Globus pallidus (tissue), 1 donor: ENCODE results near the gene SEMA4D.

Experiments used
- DNase-seq: peaks from one replicate; pipeline ENCODE4 v3.0.0-alpha.2; 2015; ENCODE audit warnings: low spot score

Gene SEMA4D

DNA sequence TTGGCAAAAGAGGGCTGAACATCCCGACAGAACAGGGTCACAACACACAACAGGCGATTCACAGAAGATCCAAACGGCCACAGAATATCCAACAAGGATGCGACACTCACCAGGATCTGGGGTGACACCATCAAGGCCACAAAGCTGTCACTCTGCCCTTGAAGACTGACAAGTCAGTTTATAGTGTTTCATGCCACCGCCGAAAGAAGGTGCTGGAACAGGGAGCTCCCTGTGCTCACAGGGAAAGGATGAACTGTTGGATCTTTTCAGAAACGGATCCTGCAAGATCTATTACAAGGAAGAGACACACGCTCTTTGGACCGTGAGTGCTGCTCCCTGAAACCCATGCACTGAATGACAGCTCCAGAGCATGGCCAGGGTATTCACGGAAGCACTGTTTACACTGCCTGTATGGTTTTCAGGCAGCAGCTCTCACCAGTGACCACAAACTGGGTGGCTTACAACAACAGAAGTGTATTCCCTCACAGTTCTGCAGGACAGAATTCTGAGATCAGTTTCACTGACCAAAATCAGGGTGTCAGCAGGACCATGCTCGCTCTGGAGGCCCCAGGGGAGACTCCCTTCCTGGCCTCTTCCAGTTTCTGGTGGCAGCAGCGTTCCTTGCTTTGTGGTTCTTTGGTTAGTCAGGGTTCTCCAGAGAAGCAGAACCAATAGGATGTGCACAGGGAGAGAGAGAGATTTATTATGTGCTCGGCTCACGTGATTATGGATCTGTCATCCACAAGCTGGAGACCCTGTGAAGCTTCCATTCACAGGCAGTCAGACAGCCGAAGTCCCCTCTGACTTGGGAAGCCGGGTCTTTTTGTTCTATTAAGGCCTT is 52.8 kb downstream of the SEMA4D start:
- DNase-seq: peak; percentile 63

- DNase-seq: no peak
These were observed 53.6 kb downstream of the SEMA4D start for GRCh38 chr9:89444274-89444673.

DNA sequence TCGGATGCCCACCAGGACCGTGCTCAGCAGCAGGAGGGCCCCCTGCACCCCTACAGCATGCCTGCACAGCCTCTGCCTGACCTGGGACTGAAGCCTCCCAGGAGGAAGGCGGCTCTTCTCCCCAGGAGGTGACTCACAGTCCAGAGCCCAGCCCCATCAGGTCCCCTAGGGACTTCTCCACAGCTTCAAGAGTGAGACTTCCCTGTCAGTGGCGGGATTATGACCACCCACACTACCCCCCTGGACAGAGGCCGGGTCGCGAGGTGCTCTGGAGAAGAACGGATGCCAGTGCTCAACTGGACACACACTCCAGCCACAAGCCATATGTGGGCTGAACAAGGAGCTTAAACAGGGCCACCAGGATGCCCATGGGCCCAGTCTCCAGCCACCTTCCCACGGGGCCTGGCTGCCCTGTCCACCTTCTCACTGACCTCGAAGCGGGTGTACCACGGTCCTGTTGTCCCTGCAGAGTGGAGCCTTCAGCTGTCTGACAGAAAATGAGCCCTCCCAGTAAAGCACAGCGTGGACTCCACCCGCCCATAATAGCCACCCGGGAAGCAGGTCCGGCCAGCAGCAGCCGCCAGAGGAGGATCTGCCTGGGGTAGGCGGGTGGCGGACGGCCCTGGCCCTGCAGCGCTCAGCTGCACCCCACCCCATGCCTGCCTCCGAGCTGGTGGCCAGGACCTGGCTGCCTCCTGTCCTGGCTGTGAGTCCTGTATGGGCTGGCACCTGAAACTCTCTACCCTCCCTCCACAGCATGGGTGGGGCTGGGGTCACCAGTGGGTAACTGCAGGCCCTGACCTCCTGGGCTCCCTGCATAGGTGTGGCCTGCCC is 54.7 kb downstream of the SEMA4D start:
- DNase-seq: no peak

- DNase-seq: no peak
These were observed 55.4 kb downstream of the SEMA4D start for GRCh38 chr9:89442501-89442978.

- DNase-seq: no peak
These were observed 55.9 kb downstream of the SEMA4D start for GRCh38 chr9:89441986-89442385.

- no peak for DNase-seq
These were observed 56.3 kb downstream of the SEMA4D start for GRCh38 chr9:89441655-89441970.

GRCh38 chr9:89440951-89441654 is 56.8 kb downstream of the SEMA4D start:
- DNase-seq: no peak

- DNase-seq: no peak
These were observed 57.4 kb downstream of the SEMA4D start for GRCh38 chr9:89440548-89440947.

GRCh38 chr9:89440046-89440445 is 57.9 kb downstream of the SEMA4D start:
- DNase-seq: no peak

GRCh38 chr9:89439571-89439970 is 58.3 kb downstream of the SEMA4D start:
- no peak for DNase-seq

DNA sequence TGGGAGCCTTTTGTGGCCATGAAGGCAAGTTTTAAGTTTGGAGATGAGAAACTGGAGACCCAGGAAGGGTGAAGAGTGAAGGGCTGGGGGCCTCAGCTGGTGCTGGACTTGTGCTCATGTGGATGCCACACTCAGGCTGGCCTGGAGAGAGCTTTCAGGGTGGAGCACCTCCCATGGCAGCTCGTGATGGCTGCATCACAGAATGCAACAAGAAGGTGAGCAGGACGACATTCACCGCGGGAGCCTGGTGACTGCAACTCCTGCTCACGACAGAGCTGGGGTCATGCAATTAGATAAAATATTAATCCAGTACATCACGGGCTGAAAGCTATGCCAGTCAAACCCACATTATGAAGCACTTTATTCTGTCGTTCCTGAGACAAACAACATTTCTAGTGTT is 59.7 kb downstream of the SEMA4D start:
- DNase-seq: no peak

DNA sequence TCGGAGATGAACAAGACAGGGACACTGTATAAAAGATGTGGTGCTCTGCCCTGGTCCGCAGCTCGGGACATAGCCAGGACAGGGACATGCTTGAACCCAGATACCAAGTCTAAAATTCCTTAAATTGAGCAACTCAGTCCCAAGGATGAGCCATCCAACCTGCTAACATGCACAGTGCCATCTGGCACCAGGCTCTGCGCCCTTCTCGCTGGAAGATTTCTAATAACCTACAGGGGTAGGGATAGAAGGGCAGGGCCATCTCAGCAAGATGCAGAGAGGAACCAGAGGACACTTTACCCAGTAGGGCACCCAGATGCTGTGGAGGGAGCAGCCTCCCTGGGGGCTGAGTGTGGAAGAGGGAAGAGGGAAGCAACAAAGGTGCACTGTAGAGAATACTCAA is 60.1 kb downstream of the SEMA4D start:
- no peak for DNase-seq

DNA sequence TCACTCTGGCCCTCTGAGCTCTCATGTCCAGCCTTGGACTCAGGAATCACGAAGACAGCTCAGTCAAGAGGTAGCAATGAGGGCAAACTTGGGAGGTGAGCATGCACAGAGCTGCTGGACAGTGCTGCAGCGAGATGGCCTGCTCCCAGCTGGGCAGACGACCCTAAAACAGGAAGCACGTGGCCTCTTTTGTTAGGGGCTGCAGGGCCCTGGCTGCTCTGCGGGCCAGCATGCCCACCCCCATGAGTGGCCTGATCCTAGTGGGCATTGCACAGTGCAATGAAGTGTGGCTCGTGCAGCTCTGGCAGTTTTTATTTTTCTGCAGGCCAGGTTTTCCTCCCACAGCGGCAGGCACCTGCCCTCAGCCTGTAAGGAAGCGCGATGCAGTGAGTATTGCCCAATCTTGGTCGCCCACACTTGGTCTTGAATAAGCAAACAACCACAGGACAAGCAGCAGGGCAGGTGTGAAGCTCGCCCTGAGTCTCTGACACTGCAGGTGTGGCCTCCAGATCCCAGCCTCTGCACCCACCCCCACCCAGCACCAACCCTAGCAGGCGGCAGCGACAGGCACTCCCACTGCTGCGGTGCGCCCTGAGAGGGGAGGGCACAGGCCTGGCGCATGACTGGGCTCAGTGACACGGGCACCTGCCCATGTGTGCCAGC is 60.8 kb downstream of the SEMA4D start:
- DNase-seq: no peak

DNA sequence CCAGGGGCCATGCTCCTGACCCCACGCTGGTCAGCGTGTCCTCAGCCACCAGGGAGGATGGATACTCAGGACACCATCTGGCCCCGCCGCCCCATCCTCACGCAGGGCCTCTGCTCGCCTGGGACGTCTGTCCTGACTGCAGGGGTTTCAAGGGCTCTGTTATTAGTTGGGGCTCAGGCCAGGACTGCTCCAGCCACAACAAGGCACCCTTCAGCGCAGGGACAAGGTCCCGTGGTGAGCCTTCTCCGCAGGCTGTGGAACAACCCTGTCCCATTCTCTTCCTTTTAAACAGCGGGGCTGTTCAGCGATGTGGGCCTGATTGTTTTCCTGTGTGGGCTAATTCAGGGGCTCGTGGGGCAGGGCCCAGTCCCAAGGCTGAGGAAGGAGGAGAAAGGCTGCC is 61.6 kb downstream of the SEMA4D start:
- DNase-seq: peak; percentile 93

DNA sequence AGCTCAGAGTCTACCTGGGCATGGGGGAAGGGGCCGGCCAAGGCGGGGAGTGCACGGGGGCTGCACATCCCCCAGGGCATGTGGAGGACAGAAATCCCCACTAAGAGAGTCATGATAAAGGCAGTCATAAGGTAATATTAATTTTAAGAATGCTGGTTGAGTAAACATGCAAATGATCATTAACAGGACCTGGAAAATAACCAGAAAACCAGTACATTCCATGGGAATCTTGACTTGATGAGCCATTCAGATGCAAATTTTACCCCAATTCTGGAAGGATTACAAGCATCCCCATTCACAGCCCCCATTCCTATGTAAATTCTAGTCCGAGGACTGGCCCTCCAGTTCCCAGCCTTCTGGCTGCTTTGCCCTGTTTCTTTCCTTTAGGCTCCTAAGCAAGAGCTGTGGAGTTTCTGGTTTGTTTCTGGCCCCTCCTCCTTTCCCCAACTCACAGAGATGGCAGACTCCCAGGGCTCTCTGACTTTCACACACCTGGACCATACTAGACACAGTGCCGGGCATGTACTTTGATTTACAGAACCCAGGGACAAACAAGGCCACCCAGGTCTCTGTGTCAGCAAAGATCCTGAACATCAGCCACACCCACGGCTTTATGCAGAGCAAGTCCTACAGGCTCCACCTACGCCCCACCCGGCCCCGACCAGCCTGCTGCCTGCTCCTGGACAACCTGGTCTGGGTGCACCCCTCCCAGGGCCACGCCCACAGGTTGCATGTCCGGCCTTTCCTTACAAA is 62.7 kb downstream of the SEMA4D start:
- peak; percentile 63 for DNase-seq

DNA sequence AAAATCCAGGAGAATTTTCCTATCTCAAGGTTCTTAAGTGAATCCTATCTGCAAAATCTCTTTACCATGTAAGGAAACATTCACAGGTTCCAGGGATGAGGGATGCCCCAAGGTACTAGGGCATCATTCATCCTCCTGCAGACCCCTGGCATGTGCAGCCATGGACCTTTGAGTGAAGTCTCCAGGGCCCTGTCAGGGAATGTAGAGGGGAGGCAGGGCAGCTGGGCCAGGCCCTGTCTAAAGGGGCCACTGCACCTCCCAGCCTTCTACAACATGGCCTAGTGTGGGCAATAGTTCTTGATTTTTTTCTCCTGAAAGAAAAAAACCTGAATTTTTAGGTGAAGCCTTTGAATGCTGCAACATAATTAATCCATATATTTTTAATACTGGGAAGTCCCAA is 63.3 kb downstream of the SEMA4D start:
- no peak for DNase-seq

GRCh38 chr9:89433826-89434225 is 64.1 kb downstream of the SEMA4D start:
- no peak for DNase-seq

- DNase-seq: no peak
These were observed 64.9 kb downstream of the SEMA4D start for GRCh38 chr9:89432986-89433530.

GRCh38 chr9:89431930-89432725 is 65.8 kb downstream of the SEMA4D start:
- no peak for DNase-seq

DNA sequence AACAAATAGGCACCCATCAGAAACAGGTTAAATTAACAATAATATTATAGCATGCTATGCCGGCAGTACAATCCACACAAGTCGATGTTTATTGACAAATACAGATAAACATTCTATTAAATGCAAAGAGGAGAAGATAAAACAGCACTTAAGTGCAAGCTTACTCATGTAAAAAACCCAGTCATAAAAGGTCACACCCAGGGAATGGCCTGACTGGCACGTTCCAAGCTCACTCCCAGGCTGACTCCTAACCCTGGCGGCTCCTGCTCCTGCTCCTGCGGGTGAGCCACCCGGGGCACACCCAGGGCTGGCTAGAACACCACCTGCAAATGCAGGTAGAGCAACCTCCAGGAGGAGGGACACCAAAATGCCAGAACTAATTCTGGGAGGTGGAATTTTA is 66.9 kb downstream of the SEMA4D start:
- no peak for DNase-seq
